CD14-positive monocyte (primary cell): ENCODE data around the gene IFIT3. TPM values are rescaled to one million over a fixed set of nuclear protein-coding genes. Genes with fewer than 3 reads are reported as not detected.

Experiments used
- DNase-seq, 3 donors: peaks; one replicate each; pipeline ENCODE4 v3.0.0-alpha.2; 2011 to 2022
- H2AFZ ChIP-seq: 2 replicates; pipeline ENCODE4 v1.6.0; 2012; ENCODE audit warnings: mild to moderate bottlenecking, low read depth, low read length, inconsistent platforms; ENCODE audit not compliant: insufficient read depth, poor library complexity, severe bottlenecking
- H3K27ac ChIP-seq, 2 donors: 1 replicate in 1 of 2; 2 replicates in 1 of 2; pipeline ENCODE4 v1.5.1; 2012 to 2013; ENCODE audit warnings: low read length in 2 of 2, control low read depth in 1 of 2, inconsistent platforms in 1 of 2, low read depth in 1 of 2, mild to moderate bottlenecking in 1 of 2
- H3K27me3 ChIP-seq, 2 donors: one replicate each; pipeline versions ENCODE4 v1.6.0 to v1.6.1; 2011 to 2013; ENCODE audit warnings: low read length in 2 of 2; ENCODE audit not compliant: control insufficient read depth in 2 of 2, insufficient read depth in 2 of 2
- H3K36me3 ChIP-seq, 2 donors: replicated peaks in 1 of 2; 1 replicate in 1 of 2; 2 replicates in 1 of 2; pipeline versions ENCODE4 v1.5.1 to v1.6.1; 2012 to 2013; ENCODE audit warnings: low read length in 2 of 2, control low read depth in 1 of 2, inconsistent platforms in 1 of 2, mild to moderate bottlenecking in 1 of 2; ENCODE audit not compliant: insufficient read depth in 2 of 2, control insufficient read depth in 1 of 2
- H3K4me1 ChIP-seq, 2 donors: 1 replicate in 1 of 2; 2 replicates in 1 of 2; pipeline versions ENCODE4 v1.5.1 to v1.6.1; 2012 to 2013; ENCODE audit warnings: low read length in 2 of 2, control low read depth in 1 of 2, inconsistent platforms in 1 of 2, mild to moderate bottlenecking in 1 of 2, moderate library complexity in 1 of 2; ENCODE audit not compliant: insufficient read depth in 2 of 2, control insufficient read depth in 1 of 2
- H3K4me2 ChIP-seq: replicated peaks from 2 replicates; pipeline ENCODE3; 2012; ENCODE audit warnings: low read length, moderate library complexity, mild to moderate bottlenecking; ENCODE audit not compliant: poor library complexity, severe bottlenecking; ENCODE audit errors: extremely low read depth
- H3K4me3 ChIP-seq, 3 experiments: fragments of 200-600 bp in 1 of 3; sonication (generic) in 1 of 3; replicated peaks in 1 of 3; 1 replicate in 2 of 3; 2 replicates in 1 of 3; pipeline ENCODE4 v1.5.1; 2011 to 2013; ENCODE audit warnings: low read length in 3 of 3, mild to moderate bottlenecking in 3 of 3, control low read depth in 2 of 3, low read depth in 2 of 3, inconsistent platforms in 1 of 3, moderate library complexity in 1 of 3
- H3K79me2 ChIP-seq: 2 replicates; pipeline ENCODE4 v1.6.0; 2012; ENCODE audit warnings: mild to moderate bottlenecking, control low read depth, inconsistent platforms, low read length, moderate library complexity; ENCODE audit not compliant: insufficient read depth
- H3K9ac ChIP-seq: 2 replicates; pipeline ENCODE4 v1.6.0; 2017; ENCODE audit warnings: low read length, mild to moderate bottlenecking; ENCODE audit not compliant: insufficient read depth, poor library complexity, severe bottlenecking
- H3K9me3 ChIP-seq, 2 donors: replicated peaks in 1 of 2; 1 replicate in 1 of 2; 2 replicates in 1 of 2; pipeline versions ENCODE4 v1.5.1 to v1.6.1; 2012 to 2013; ENCODE audit warnings: low read length in 2 of 2, control low read depth in 1 of 2; ENCODE audit not compliant: control insufficient read depth in 1 of 2, insufficient read depth in 1 of 2
- H4K20me1 ChIP-seq: 2 replicates; pipeline ENCODE4 v1.6.0; 2012; ENCODE audit warnings: mild to moderate bottlenecking, low read length, control low read depth, moderate library complexity; ENCODE audit not compliant: insufficient read depth
- H3K27ac Mint-ChIP-seq, 7 donors: one replicate each; pipeline ENCODE4 v1.8.0; 2020; ENCODE audit warnings: mild to moderate bottlenecking in 7 of 7, mixed read lengths in 7 of 7, moderate library complexity in 6 of 7, inconsistent platforms in 2 of 7
- H3K27me3 Mint-ChIP-seq, 3 donors: one replicate each; pipeline ENCODE4 v1.8.0; 2021 to 2022; ENCODE audit warnings: low read depth in 3 of 3, mild to moderate bottlenecking in 3 of 3, mixed read lengths in 3 of 3, moderate library complexity in 3 of 3, inconsistent platforms in 1 of 3
- H3K36me3 Mint-ChIP-seq, 2 donors: one replicate each; pipeline ENCODE4 v1.8.0; 2020; ENCODE audit warnings: mixed read lengths in 2 of 2, inconsistent platforms in 1 of 2, mild to moderate bottlenecking in 1 of 2
- H3K4me1 Mint-ChIP-seq: one replicate; pipeline ENCODE4 v1.8.0; 2020; ENCODE audit warnings: mild to moderate bottlenecking, mixed read lengths
- H3K4me3 Mint-ChIP-seq, 2 donors: one replicate each; pipeline ENCODE4 v1.8.0; 2020; ENCODE audit warnings: mild to moderate bottlenecking in 2 of 2, mixed read lengths in 2 of 2, moderate library complexity in 1 of 2
- H3K9me3 Mint-ChIP-seq, 7 donors: one replicate each; pipeline ENCODE4 v1.8.0; 2020 to 2022; ENCODE audit warnings: mixed read lengths in 7 of 7, mild to moderate bottlenecking in 6 of 7, moderate library complexity in 6 of 7, inconsistent platforms in 2 of 7
- WGBS: methylation state at CpG from one replicate; pipeline ENCODE4 v1.1.5; 2013; ENCODE audit warnings: missing lambda C conversion rate; ENCODE audit not compliant: insufficient coverage; 5-methylcytosine and 5-hydroxymethylcytosine counted together
- intact Hi-C, 2 donors: fragments of 100-400 bp; cut with micrococcal nuclease; formaldehyde crosslinking; loops; one replicate each; pipeline versions ENCODE4 v1.15.0 to v1.15.1; 2023
- polyA plus RNA-seq, 3 donors: library from polyadenylated mRNA; depleted of rRNA in 1 of 3; unstranded in 2 of 3; stranded (reverse) in 1 of 3; fragments of 300-500 nt in 2 of 3; fragments of >200 nt in 1 of 3; fragmentation: Illumina TruSeq in 2 of 3; gene quantifications; 1 replicate in 2 of 3; 2 replicates in 1 of 3; pipeline ENCODE4 v1.2.3, GENCODE V29; 2012 to 2021
- TF ChIP-seq, protein P1 (sequence below): fragments of 200-600 bp; IDR thresholded peaks from one replicate; pipeline ENCODE4 v1.8.0; 2022; ENCODE audit warnings: antibody characterized with exemption, mild to moderate bottlenecking

Gene IFIT3
- polyA plus RNA-seq, 3 donors = 13.8 to 38.0 (median 26.4) TPM

DNA sequence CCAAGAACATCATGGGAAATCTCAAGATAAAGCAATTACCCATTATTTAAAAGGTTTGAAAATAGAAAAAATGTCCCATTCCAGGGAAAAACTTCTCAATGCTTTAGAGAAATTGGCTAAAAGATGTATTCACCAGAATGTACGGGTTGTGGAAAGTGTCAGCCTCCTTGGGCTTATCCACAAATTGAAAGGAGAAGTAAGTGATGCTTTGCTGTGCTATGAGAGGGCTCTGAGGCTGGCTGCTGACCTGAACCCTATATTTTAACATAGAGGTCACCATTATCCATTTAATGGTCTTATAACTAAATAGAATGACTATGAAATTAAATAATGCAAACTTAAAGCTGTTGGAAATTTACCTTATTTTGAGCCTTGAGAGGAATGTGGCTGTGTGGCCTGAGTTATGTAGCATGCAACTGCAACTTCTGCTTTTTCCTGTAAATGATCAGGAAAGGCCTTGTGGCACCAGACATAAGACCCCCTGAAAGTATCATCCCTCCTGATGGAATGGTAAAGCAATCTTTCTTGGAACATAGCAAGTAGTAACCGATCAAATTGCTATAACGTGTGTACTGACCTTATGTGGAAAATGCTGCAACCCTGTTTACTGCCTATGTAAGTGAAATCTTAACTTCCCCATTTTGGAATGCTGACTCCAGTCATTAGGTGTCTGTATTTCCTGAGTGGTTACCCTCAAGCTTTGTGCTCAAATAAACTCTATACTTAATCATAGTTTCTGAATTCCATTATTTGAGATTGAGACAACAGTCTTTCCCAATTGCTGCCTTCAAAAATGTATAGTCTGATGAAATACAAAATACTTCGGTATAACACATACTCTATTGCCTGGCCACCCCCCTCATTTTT is 56.9 kb downstream of the IFIT3 start:
- Histone ChIP-seq H4K20me1 (no peaks in the 10 kb centered on the region), H3K9me3 (no peaks in the 10 kb centered on the region), H2AFZ (no peak overlapping the region), H3K79me2 (no peaks in the 10 kb centered on the region), H3K4me2 (peak overlapping the region; percentile 76), H3K9ac (no peak overlapping the region), H3K4me1 (peaks cover 23 to 26% of the 10 kb centered on the region in 2 donors), H3K27ac (peak overlapping the region in 1 of 2 donors; percentile 76), H3K27me3 (no peaks in the 10 kb centered on the region), H3K4me3 (peak overlapping the region in 1 of 3 experiments; percentile 66), H3K36me3 (no peaks in the 10 kb centered on the region)
- Mint-ChIP-seq H3K4me3 (peak overlapping the region in 1 of 2 donors; percentile 82), H3K27me3 (peaks cover 0 to 5% (median 3%) of the 10 kb centered on the region in 3 donors), H3K36me3 (no peaks in the 10 kb centered on the region), H3K27ac (peak overlapping the region; percentile 64 to 89 (median 77)), H3K9me3 (no peaks in the 10 kb centered on the region), H3K4me1 (peaks cover 28% of the 10 kb centered on the region)
- peak; percentile 71 to 82 (median 74) for DNase-seq
- 0% methylated on average over 1 of the region's 4 CpGs for WGBS
- intact Hi-C loops = no loop called here
- TF ChIP-seq, protein P1, sequence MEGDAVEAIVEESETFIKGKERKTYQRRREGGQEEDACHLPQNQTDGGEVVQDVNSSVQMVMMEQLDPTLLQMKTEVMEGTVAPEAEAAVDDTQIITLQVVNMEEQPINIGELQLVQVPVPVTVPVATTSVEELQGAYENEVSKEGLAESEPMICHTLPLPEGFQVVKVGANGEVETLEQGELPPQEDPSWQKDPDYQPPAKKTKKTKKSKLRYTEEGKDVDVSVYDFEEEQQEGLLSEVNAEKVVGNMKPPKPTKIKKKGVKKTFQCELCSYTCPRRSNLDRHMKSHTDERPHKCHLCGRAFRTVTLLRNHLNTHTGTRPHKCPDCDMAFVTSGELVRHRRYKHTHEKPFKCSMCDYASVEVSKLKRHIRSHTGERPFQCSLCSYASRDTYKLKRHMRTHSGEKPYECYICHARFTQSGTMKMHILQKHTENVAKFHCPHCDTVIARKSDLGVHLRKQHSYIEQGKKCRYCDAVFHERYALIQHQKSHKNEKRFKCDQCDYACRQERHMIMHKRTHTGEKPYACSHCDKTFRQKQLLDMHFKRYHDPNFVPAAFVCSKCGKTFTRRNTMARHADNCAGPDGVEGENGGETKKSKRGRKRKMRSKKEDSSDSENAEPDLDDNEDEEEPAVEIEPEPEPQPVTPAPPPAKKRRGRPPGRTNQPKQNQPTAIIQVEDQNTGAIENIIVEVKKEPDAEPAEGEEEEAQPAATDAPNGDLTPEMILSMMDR = no peak

DNA sequence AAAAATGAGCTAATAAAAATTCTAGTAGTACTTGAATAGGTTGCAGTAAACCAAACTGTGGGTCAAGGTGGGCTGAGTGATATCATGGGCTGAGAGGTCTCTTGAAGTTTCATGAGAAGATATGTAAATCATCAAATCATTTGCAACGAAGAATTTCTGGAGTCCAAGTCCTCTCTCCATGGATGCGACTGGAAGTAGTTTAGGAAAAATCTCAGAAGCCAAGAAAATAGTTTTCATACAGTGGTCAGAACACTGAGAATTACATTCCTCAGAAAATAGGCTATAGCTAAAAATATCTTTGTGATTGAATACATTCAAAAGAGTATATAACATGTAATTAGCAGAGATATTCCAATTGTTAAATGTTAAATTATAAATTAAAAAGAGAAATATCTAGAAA is 61.0 kb downstream of the IFIT3 start:
- H3K36me3 ChIP-seq = no peaks in the 10 kb centered on the region
- H2AFZ ChIP-seq = no peak overlapping the region
- H3K79me2 ChIP-seq = no peaks in the 10 kb centered on the region
- Mint-ChIP-seq H3K9me3 (no peaks in the 10 kb centered on the region), H3K4me3 (no peak overlapping the region), H3K27me3 (peaks cover 0 to 3% (median 0%) of the 10 kb centered on the region in 3 donors), H3K27ac (no peak overlapping the region), H3K4me1 (peaks cover 36% of the 10 kb centered on the region), H3K36me3 (no peaks in the 10 kb centered on the region)
- no peaks in the 10 kb centered on the region for H3K27me3 ChIP-seq
- no peak overlapping the region for H3K4me3 ChIP-seq
- WGBS = no CpG with 5 or more reads among the region's 2 CpGs
- peaks cover 41 to 44% of the 10 kb centered on the region in 2 donors for H3K4me1 ChIP-seq
- DNase-seq = no peak
- no peak overlapping the region for H3K9ac ChIP-seq
- H4K20me1 ChIP-seq = no peaks in the 10 kb centered on the region
- no peak overlapping the region for H3K27ac ChIP-seq
- H3K9me3 ChIP-seq = no peaks in the 10 kb centered on the region
- intact Hi-C loops = no loop called here
- no peak overlapping the region for H3K4me2 ChIP-seq
- TF ChIP-seq, protein P1 = no peak
